ENCODE data around the gene MYO3B.

The MYO3B gene

GRCh38 chr2:170264522-170264860, 86.5 kb downstream of the MYO3B start:
- no peak overlapping the region for H3K4me3 ChIP-seq (ENCODE audit: low read length)
- no peak for DNase-seq (ENCODE audit: low read depth)
- TF ChIP-seq, protein P1, sequence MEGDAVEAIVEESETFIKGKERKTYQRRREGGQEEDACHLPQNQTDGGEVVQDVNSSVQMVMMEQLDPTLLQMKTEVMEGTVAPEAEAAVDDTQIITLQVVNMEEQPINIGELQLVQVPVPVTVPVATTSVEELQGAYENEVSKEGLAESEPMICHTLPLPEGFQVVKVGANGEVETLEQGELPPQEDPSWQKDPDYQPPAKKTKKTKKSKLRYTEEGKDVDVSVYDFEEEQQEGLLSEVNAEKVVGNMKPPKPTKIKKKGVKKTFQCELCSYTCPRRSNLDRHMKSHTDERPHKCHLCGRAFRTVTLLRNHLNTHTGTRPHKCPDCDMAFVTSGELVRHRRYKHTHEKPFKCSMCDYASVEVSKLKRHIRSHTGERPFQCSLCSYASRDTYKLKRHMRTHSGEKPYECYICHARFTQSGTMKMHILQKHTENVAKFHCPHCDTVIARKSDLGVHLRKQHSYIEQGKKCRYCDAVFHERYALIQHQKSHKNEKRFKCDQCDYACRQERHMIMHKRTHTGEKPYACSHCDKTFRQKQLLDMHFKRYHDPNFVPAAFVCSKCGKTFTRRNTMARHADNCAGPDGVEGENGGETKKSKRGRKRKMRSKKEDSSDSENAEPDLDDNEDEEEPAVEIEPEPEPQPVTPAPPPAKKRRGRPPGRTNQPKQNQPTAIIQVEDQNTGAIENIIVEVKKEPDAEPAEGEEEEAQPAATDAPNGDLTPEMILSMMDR (IDR thresholded peaks at IDR 0.05; ENCODE audit: insufficient read depth, low read depth, low read length, missing control alignments): no peak

DNA sequence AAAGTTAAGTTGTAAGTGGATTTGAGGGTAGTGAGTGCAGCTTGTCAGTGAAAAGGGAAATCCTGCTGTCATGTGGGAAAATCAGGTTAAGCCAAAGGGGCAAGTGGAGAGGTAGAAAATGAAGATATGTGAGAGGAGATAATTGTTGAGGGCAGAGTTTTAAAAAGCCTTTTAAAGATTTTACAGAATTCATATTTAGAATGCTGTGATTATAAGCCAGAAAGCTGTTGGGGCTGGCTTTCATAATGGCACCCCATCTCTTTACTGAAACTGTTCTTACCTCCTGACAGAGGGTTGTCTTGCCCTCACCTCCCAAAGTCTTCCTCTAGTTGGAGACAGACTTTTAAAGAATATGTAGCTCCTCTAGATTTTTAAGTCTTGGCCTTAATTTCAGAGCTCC, 86.9 kb downstream of the MYO3B start:
- H3K4me3 ChIP-seq (ENCODE audit: low read length): no peak overlapping the region
- DNase-seq (ENCODE audit: low read depth): no peak
- TF ChIP-seq, protein P1 (IDR thresholded peaks at IDR 0.05; ENCODE audit: insufficient read depth, low read depth, low read length, missing control alignments): no peak

- TF ChIP-seq, protein P1 (IDR thresholded peaks at IDR 0.05; ENCODE audit: insufficient read depth, low read depth, low read length, missing control alignments): no peak
- DNase-seq (ENCODE audit: low read depth): no peak
- H3K4me3 ChIP-seq (ENCODE audit: low read length): no peak overlapping the region
Observed at GRCh38 chr2:170265321-170265720, 87.4 kb downstream of the MYO3B start.

DNA sequence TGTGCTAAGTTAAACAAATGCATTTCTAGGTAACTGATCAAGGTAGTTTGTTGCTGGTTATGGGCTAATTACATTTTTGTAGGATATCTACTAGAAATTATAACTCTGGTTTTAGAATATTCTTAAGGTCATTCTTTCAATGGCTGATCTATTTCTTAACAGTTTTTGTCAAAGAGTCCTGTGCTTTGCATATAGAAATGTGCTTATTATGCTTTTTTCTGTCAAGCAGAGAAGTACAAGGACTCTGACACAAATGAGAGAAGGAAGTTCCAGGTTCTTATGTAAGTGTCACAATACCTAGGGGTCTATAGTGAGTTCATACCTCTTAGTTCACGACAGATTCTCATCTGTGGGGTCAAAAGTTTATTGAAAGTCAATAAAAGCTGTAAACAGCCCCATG, 88.4 kb downstream of the MYO3B start:
- H3K4me3 ChIP-seq (ENCODE audit: low read length): no peak overlapping the region
- DNase-seq (ENCODE audit: low read depth): no peak
- TF ChIP-seq, protein P1 (IDR thresholded peaks at IDR 0.05; ENCODE audit: insufficient read depth, low read depth, low read length, missing control alignments): no peak

DNA sequence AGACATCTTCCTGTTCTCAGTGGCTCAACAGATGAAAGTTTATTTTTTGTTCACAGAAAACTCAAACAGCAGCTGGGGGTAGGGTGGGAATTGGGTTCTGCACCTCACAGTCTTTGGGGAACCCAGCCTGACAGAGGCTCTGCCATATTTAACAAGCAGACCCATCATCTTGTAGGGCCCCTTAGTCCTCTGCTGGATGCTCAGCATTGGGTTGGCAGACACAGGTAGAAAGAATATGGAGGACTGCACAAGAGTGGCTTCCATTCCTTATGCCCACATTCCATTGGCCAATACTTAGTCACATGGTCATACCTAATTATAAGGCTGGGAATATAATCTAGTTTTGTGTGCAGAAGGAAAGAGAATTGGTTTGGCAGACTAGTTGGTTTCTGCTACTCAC, 89.1 kb downstream of the MYO3B start:
- TF ChIP-seq, protein P1 (IDR thresholded peaks at IDR 0.05; ENCODE audit: insufficient read depth, low read depth, low read length, missing control alignments): no peak

GRCh38 chr2:170270278-170270864, 92.4 kb downstream of the MYO3B start:
- TF ChIP-seq, protein P1 (IDR thresholded peaks at IDR 0.05; ENCODE audit: insufficient read depth, low read depth, low read length, missing control alignments): no peak
- no peak for DNase-seq (ENCODE audit: low read depth)
- no peak overlapping the region for H3K4me3 ChIP-seq (ENCODE audit: low read length)

More for the DNA sequence above, 89.1 kb downstream of the MYO3B start:
- no peak for DNase-seq (ENCODE audit: low read depth)
- H3K4me3 ChIP-seq (ENCODE audit: low read length): no peak overlapping the region

DNA sequence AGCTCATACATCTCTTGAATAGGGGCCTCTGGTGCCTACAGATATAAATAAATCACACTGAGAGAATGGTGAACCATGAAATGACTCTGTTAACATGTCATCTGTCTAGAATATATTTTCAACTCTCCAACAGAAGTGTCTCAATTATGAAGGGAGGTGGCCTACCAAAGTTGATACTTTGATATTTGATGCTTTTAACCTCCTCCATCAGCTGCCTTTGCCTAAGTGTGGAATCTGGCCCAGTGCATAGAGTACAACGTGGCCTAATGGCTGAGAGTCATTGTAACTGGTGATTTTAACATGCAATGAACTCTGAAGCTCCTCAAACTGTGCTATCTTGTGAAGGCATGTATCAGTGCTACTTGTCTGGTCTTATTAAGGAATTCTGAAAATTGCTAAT, 93.4 kb downstream of the MYO3B start:
- DNase-seq (ENCODE audit: low read depth): no peak
- TF ChIP-seq, protein P1 (IDR thresholded peaks at IDR 0.05; ENCODE audit: insufficient read depth, low read depth, low read length, missing control alignments): no peak
- no peak overlapping the region for H3K4me3 ChIP-seq (ENCODE audit: low read length)

Data from epithelial cell of esophagus (primary cell).